ENCODE measurements around the gene HIPK4.
"Not testable (repeated sequence)": the region's sequence is repeated elsewhere in the genome, so short reads cannot be mapped to it uniquely, and the experiment has no call there.

The HIPK4 gene

GRCh38 chr19:40411958-40412499 is 22.0 kb upstream of the HIPK4 start:
- H4K20me1 ChIP-seq (ENCODE audit: insufficient read depth, low read length, poor library complexity, severe bottlenecking): no peaks in the 10 kb centered on the region
- TF ChIP-seq EZH2phosphoT487 (IDR thresholded peaks at IDR 0.05; ENCODE audit: borderline replicate concordance) (no peak), CTCF (conservative IDR thresholded peaks at IDR 0.05; ENCODE audit: low read length) (no peak)
- H3K9me2 ChIP-seq (replicated peaks; ENCODE audit: low read depth, low read length): no peaks in the 10 kb centered on the region
- no peaks in the 10 kb centered on the region for H3K36me3 ChIP-seq (ENCODE audit: insufficient read depth, low read length)
- no peak overlapping the region for H3K9ac ChIP-seq (ENCODE audit: low read depth, low read length, poor library complexity, severe bottlenecking)
- H3K9me3 ChIP-seq (ENCODE audit: insufficient read depth, low read depth, low read length): no peaks in the 10 kb centered on the region
- H2AFZ ChIP-seq (ENCODE audit: low read length): no peak overlapping the region
- no peak overlapping the region for H3K4me2 ChIP-seq (ENCODE audit: low read depth, low read length, poor library complexity, severe bottlenecking)
- no peaks in the 10 kb centered on the region for H3K27me3 ChIP-seq (ENCODE audit: insufficient read depth, low read length, poor library complexity, severe bottlenecking)
- no peaks in the 10 kb centered on the region for H3F3A ChIP-seq (ENCODE audit: low read depth)
- H3K79me2 ChIP-seq (ENCODE audit: insufficient read depth, low read length): no peaks in the 10 kb centered on the region
- H3K4me1 ChIP-seq (ENCODE audit: insufficient read depth, low read length, poor library complexity, severe bottlenecking): peaks cover 12% of the 10 kb centered on the region
- H3K4me3 ChIP-seq (ENCODE audit: low read length, poor library complexity, severe bottlenecking): no peak overlapping the region

- Histone ChIP-seq H3K9me3 (ENCODE audit: insufficient read depth, low read depth, low read length) (no peaks in the 10 kb centered on the region), H3K9ac (ENCODE audit: low read depth, low read length, poor library complexity, severe bottlenecking) (no peak overlapping the region), H3K27me3 (ENCODE audit: insufficient read depth, low read length, poor library complexity, severe bottlenecking) (no peaks in the 10 kb centered on the region), H3F3A (ENCODE audit: low read depth) (no peaks in the 10 kb centered on the region), H3K36me3 (ENCODE audit: insufficient read depth, low read length) (no peaks in the 10 kb centered on the region), H3K4me2 (ENCODE audit: low read depth, low read length, poor library complexity, severe bottlenecking) (no peak overlapping the region), H3K79me2 (ENCODE audit: insufficient read depth, low read length) (no peaks in the 10 kb centered on the region), H3K9me2 (replicated peaks; ENCODE audit: low read depth, low read length) (no peaks in the 10 kb centered on the region), H2AFZ (ENCODE audit: low read length) (no peak overlapping the region), H4K20me1 (ENCODE audit: insufficient read depth, low read length, poor library complexity, severe bottlenecking) (no peaks in the 10 kb centered on the region), H3K4me1 (ENCODE audit: insufficient read depth, low read length, poor library complexity, severe bottlenecking) (peaks cover 12% of the 10 kb centered on the region), H3K4me3 (ENCODE audit: low read length, poor library complexity, severe bottlenecking) (no peak overlapping the region)
- TF ChIP-seq EZH2phosphoT487 (IDR thresholded peaks at IDR 0.05; ENCODE audit: borderline replicate concordance) (no peak), CTCF (conservative IDR thresholded peaks at IDR 0.05; ENCODE audit: low read length) (no peak)
These were observed 21.3 kb upstream of the HIPK4 start for GRCh38 chr19:40411125-40411842.

- Histone ChIP-seq H3K9me3 (ENCODE audit: insufficient read depth, low read depth, low read length) (no peaks in the 10 kb centered on the region), H3K4me2 (ENCODE audit: low read depth, low read length, poor library complexity, severe bottlenecking) (no peak overlapping the region), H4K20me1 (ENCODE audit: insufficient read depth, low read length, poor library complexity, severe bottlenecking) (no peaks in the 10 kb centered on the region), H3K4me3 (ENCODE audit: low read length, poor library complexity, severe bottlenecking) (no peak overlapping the region), H3K4me1 (ENCODE audit: insufficient read depth, low read length, poor library complexity, severe bottlenecking) (peaks cover 12% of the 10 kb centered on the region), H3K9me2 (replicated peaks; ENCODE audit: low read depth, low read length) (no peaks in the 10 kb centered on the region), H2AFZ (ENCODE audit: low read length) (no peak overlapping the region), H3F3A (ENCODE audit: low read depth) (no peaks in the 10 kb centered on the region), H3K27me3 (ENCODE audit: insufficient read depth, low read length, poor library complexity, severe bottlenecking) (no peaks in the 10 kb centered on the region), H3K9ac (ENCODE audit: low read depth, low read length, poor library complexity, severe bottlenecking) (no peak overlapping the region), H3K36me3 (ENCODE audit: insufficient read depth, low read length) (no peaks in the 10 kb centered on the region), H3K79me2 (ENCODE audit: insufficient read depth, low read length) (no peaks in the 10 kb centered on the region)
- TF ChIP-seq EZH2phosphoT487 (IDR thresholded peaks at IDR 0.05; ENCODE audit: borderline replicate concordance): no peak
- TF ChIP-seq CTCF (conservative IDR thresholded peaks at IDR 0.05; ENCODE audit: low read length): no peak
These were observed 20.0 kb upstream of the HIPK4 start for GRCh38 chr19:40410030-40410389.

GRCh38 chr19:40408598-40408925 is 18.6 kb upstream of the HIPK4 start:
- not testable (repeated sequence) for H3K9me3 ChIP-seq (ENCODE audit: insufficient read depth, low read depth, low read length); H4K20me1 ChIP-seq (ENCODE audit: insufficient read depth, low read length, poor library complexity, severe bottlenecking); H3K27me3 ChIP-seq (ENCODE audit: insufficient read depth, low read length, poor library complexity, severe bottlenecking); H3K4me3 ChIP-seq (ENCODE audit: low read length, poor library complexity, severe bottlenecking); H3K4me2 ChIP-seq (ENCODE audit: low read depth, low read length, poor library complexity, severe bottlenecking); H3K36me3 ChIP-seq (ENCODE audit: insufficient read depth, low read length); H2AFZ ChIP-seq (ENCODE audit: low read length); H3K4me1 ChIP-seq (ENCODE audit: insufficient read depth, low read length, poor library complexity, severe bottlenecking); H3K9ac ChIP-seq (ENCODE audit: low read depth, low read length, poor library complexity, severe bottlenecking); H3K79me2 ChIP-seq (ENCODE audit: insufficient read depth, low read length); H3K9me2 ChIP-seq (replicated peaks; ENCODE audit: low read depth, low read length); H3F3A ChIP-seq (ENCODE audit: low read depth)
